Activated CD8-positive, alpha-beta memory T cell treated with anti-CD3 and anti-CD28 coated beads, Interleukin-2, amount 50 U/mL, for 1 hour (primary cell): ENCODE results near the gene TSPAN12.

Experiments
- DNase-seq: peaks from one replicate; pipeline ENCODE4 v3.0.0-alpha.2; 2020; ENCODE audit errors: extremely low read depth

Gene TSPAN12

GRCh38 chr7:120742372-120742771, 115.6 kb downstream of the TSPAN12 start:
- no peak for DNase-seq

- no peak for DNase-seq
Observed at GRCh38 chr7:120741371-120742042, 116.4 kb downstream of the TSPAN12 start.

- DNase-seq = no peak
Observed at GRCh38 chr7:120740348-120740747, 117.6 kb downstream of the TSPAN12 start.

GRCh38 chr7:120738816-120739215, 119.1 kb downstream of the TSPAN12 start:
- no peak for DNase-seq
